ENCODE results near the gene WBP2. TPM values are rescaled to one million over a fixed set of nuclear protein-coding genes. Genes with fewer than 3 reads are reported as not detected.

WBP2 gene
- total and polyA plus RNA-seq, 2 of the 13 experiments (the other 11 are each of a cell fraction or from before 2014, with no cell fraction given), result 29.2 to 29.5 TPM

DNA sequence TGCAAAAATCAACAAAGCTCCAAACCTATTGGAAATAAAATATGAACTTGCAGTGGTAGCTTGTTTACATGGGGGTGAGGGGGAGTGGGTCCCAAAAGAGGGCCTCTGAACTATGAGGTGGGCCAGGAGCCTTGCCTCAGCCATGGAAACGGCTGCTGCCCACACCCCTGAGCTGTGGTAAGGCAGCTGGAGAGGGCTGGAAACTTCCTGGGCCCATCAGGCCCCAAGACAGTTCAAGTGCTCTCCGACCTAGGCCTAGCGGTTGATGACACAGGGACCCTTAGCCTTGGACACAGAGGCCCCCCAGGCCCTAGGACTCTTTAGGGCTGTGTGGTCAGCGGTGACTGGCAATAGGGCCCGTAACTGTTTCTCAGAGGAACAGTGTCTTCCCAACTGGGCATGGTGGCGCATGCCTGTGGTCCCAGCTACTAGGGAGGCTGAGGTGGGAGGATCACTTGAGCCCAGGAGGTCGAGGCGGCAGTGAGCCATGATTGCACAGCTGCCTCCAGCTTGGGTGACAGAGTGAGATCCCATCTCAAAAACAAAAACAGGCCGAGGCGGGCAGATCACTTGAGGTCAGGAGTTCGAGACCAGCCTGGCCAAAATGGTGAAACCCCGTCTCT lies 29.3 kb downstream of the WBP2 start (continued):
- TF ChIP-seq ZNF672 (CRISPR knock-in tag; IDR thresholded peaks at IDR 0.05) (no peak), ZNF768 (CRISPR knock-in tag; IDR thresholded peaks at IDR 0.05) (no peak), ZKSCAN1 (IDR thresholded peaks at IDR 0.05; ENCODE audit: low read length) (no peak), ZNF770 (CRISPR knock-in tag; IDR thresholded peaks at IDR 0.05) (peak; percentile 66; the same call in 1 of the 2 replicates), ZBTB37 (CRISPR knock-in tag; IDR thresholded peaks at IDR 0.05) (no peak), ZNF772 (CRISPR knock-in tag; IDR thresholded peaks at IDR 0.05) (0 out of 2 replicates have a peak, but pooled peaks have one; percentile 39), MIER3 (CRISPR knock-in tag; IDR thresholded peaks at IDR 0.05; ENCODE audit: borderline replicate concordance) (no peak), TERF1 (CRISPR knock-in tag; IDR thresholded peaks at IDR 0.05) (no peak), ZNF136 (CRISPR knock-in tag; IDR thresholded peaks at IDR 0.05; ENCODE audit: low read depth) (no peak), ZMYM2 (CRISPR knock-in tag; IDR thresholded peaks at IDR 0.05) (no peak), RBM22 (optimal IDR thresholded peaks at IDR 0.05; ENCODE audit: low read length) (peak; percentile 41)

Measured in HepG2 (cell line).